ENCODE measurements around the gene UBAC1.

GRCh38 chr9:135901031-135901758 is 60.0 kb downstream of the UBAC1 start:
- TF ChIP-seq CTCF (IDR thresholded peaks at IDR 0.05; ENCODE audit: low read depth, low read length, missing input control) (no peak), GABPA (IDR thresholded peaks at IDR 0.05 in 1 of 2, conservative IDR thresholded peaks at IDR 0.05 in 1 of 2) (no peak), YY1 (IDR thresholded peaks at IDR 0.05) (no peak)

All from liver (tissue), 3 donors.